Caco-2 (cell line): ENCODE results near the gene MLC1. TPM values are rescaled to one million over a fixed set of nuclear protein-coding genes. Genes with fewer than 3 reads are reported as not detected.

Source experiments
- BruUV-seq: library from RNA; stranded (reverse); fragments of 400-500 nt; replicated peaks from 2 replicates; lab custom pipeline; 2021; lab: Mats Ljungman, UMichigan
- CTCF ChIA-PET: fragments of 300-600 bp; sonication (Branson Sonifier 250); formaldehyde crosslinking; loops from one replicate; lab custom pipeline; 2022; ENCODE audit warnings: antibody characterized with exemption; lab: Charles Lee
- POLR2A ChIA-PET: fragments of 300-600 bp; sonication (Branson Sonifier 250); formaldehyde crosslinking; loops from one replicate; lab custom pipeline; 2022; ENCODE audit warnings: antibody characterized with exemption; lab: Charles Lee
- DNase-seq, 2 experiments: peaks; one replicate each; pipeline versions ENCODE4 v3.0.0 to v3.0.0-alpha.2; 2020 to 2022
- H3K27me3 ChIP-seq: replicated peaks from 2 replicates; pipeline ENCODE4 v1.6.0; 2011; ENCODE audit warnings: low read length; ENCODE audit not compliant: control insufficient read depth, insufficient read depth
- H3K36me3 ChIP-seq: 2 replicates; pipeline ENCODE4 v1.5.1; 2011; ENCODE audit warnings: low read length; ENCODE audit not compliant: control insufficient read depth, insufficient read depth
- H3K4me1 ChIP-seq: fragments of 250-450 bp; sonication (Bioruptor Pico); 2 replicates; pipeline ENCODE4 v1.5.1; 2020; ENCODE audit warnings: mild to moderate bottlenecking
- H3K4me3 ChIP-seq: 2 replicates; pipeline ENCODE4 v1.5.1; 2011; ENCODE audit warnings: low read depth, mild to moderate bottlenecking, control low read depth, low read length
- H3K9me3 ChIP-seq: fragments of 250-450 bp; sonication (Bioruptor Pico); 2 replicates; pipeline ENCODE4 v1.5.1; 2020; ENCODE audit warnings: mild to moderate bottlenecking, moderate library complexity
- H3K27ac Mint-ChIP-seq: one replicate; pipeline ENCODE4 v1.8.0; 2022; ENCODE audit warnings: mixed read lengths; ENCODE audit not compliant: unreplicated experiment
- H3K27me3 Mint-ChIP-seq: one replicate; pipeline ENCODE4 v1.8.0; 2022; ENCODE audit warnings: mixed read lengths; ENCODE audit not compliant: insufficient read depth, unreplicated experiment
- H3K36me3 Mint-ChIP-seq: one replicate; pipeline ENCODE4 v1.8.0; 2022; ENCODE audit warnings: mild to moderate bottlenecking, mixed read lengths; ENCODE audit not compliant: insufficient read depth, unreplicated experiment
- H3K4me1 Mint-ChIP-seq: one replicate; pipeline ENCODE4 v1.8.0; 2022; ENCODE audit warnings: low read depth, mixed read lengths; ENCODE audit not compliant: unreplicated experiment
- H3K4me3 Mint-ChIP-seq: one replicate; pipeline ENCODE4 v1.8.0; 2022; ENCODE audit warnings: mild to moderate bottlenecking, moderate library complexity, mixed read lengths; ENCODE audit not compliant: unreplicated experiment
- H3K9me3 Mint-ChIP-seq: one replicate; pipeline ENCODE4 v1.8.0; 2022; ENCODE audit warnings: mixed read lengths; ENCODE audit not compliant: unreplicated experiment
- CTCF ChIP-seq, 2 experiments: fragments of 200-600 bp in 1 of 2; IDR thresholded peaks; 1 replicate in 1 of 2; 2 replicates in 1 of 2; pipeline versions ENCODE4 v1.5.1 to v1.8.0; 2011 to 2022; ENCODE audit warnings: antibody characterized with exemption in 1 of 2, control low read depth in 1 of 2, inconsistent platforms in 1 of 2, low read depth in 1 of 2, low read length in 1 of 2, mild to moderate bottlenecking in 1 of 2, moderate library complexity in 1 of 2; ENCODE audit not compliant: insufficient read depth in 1 of 2, severe bottlenecking in 1 of 2, unreplicated experiment in 1 of 2
- intact Hi-C: fragments of 100-400 bp; cut with micrococcal nuclease; formaldehyde crosslinking; loops from one replicate; pipeline ENCODE4 v1.10.0; 2022; ENCODE audit not compliant: unreplicated experiment
- total RNA-seq: library from RNA; stranded (reverse); gene quantifications from 2 replicates; pipeline ENCODE4 v1.2.3, GENCODE V29; 2022

MLC1 gene
- total RNA-seq, 1 experiment from 2014 or later, result 0.14 TPM

DNA sequence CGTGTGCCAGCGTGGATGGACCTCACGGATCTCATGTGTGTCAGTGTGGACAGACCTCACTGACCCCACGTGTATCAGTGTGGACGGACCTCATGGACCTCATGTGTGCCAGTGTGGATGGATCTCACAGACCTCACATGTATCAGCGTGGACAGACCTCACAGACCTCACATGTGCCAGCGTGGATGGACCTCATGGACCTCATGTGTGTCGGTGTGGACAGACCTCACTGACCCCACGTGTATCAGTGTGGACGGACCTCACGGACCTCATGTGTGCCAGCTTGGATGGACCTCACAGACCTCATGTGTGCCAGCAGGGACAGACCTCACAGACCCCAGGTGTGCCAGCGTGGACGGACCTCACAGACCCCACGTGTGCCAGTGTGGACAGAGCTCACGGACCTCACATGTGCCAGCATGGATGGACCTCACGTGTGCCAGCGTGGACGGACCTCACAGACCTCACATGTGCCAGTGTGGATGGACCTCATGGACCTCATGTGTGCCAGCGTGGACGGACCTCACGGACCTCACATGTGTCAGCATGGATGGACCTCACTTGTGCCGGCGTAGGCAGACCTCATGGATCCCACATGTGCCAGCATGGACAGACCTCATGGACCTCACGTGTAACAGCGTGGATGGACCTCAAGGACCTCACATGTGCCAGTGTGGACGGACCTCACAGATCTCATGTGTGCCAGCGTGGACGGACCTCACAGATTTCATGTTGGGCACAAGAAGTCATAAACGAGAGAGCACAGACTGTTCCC lies 45.4 kb downstream of the MLC1 start:
- BruUV-seq, result no TSS peak
- Histone ChIP-seq H3K36me3 (no peaks in the 10 kb centered on the region), H3K27me3 (no peaks in the 10 kb centered on the region), H3K4me1 (no peaks in the 10 kb centered on the region), H3K4me3 (no peak overlapping the region), H3K9me3 (0 out of 2 replicates have a peak, but pooled peaks cover 6% of the 10 kb centered on the region)
- Mint-ChIP-seq H3K27me3 (peaks cover 8% of the 10 kb centered on the region), H3K4me3 (no peak overlapping the region), H3K9me3 (peaks cover 10% of the 10 kb centered on the region), H3K4me1 (no peaks in the 10 kb centered on the region), H3K27ac (no peak overlapping the region), H3K36me3 (no peaks in the 10 kb centered on the region)
- no peak for DNase-seq
- ChIA-PET POLR2A (no interaction called here), CTCF (interaction anchor here (0.8 kb wide), 1 partner anchor 9 kb away, joined by 4 read pairs; no protein-coding TSS in a partner anchor)
- TF ChIP-seq CTCF (IDR thresholded peaks at IDR 0.05; ENCODE audit: insufficient read depth in 1 of 2, low read depth in 1 of 2, low read length in 1 of 2, severe bottlenecking in 1 of 2, unreplicated experiment in 1 of 2), result no peak
- intact Hi-C loops, result loop anchor here (10.0 kb wide), 1 partner anchor 55 kb away; no protein-coding TSS in a partner anchor

- Mint-ChIP-seq H3K9me3 (no peaks in the 10 kb centered on the region), H3K4me1 (no peaks in the 10 kb centered on the region), H3K27me3 (no peaks in the 10 kb centered on the region), H3K27ac (no peak overlapping the region), H3K4me3 (no peak overlapping the region), H3K36me3 (no peaks in the 10 kb centered on the region)
- Histone ChIP-seq H3K27me3 (no peaks in the 10 kb centered on the region), H3K4me1 (no peaks in the 10 kb centered on the region), H3K4me3 (no peak overlapping the region), H3K9me3 (0 out of 2 replicates have a peak, but pooled peaks cover 6% of the 10 kb centered on the region), H3K36me3 (no peaks in the 10 kb centered on the region)
- intact Hi-C loops, result loop anchor here (10.0 kb wide), 1 partner anchor 51 kb away; no protein-coding TSS in a partner anchor
- no peak for DNase-seq
- CTCF ChIA-PET, result interaction anchor here (0.6 kb wide), 1 partner anchor 333 kb away, joined by 4 read pairs; no protein-coding TSS in a partner anchor
- TF ChIP-seq CTCF (IDR thresholded peaks at IDR 0.05; ENCODE audit: insufficient read depth in 1 of 2, low read depth in 1 of 2, low read length in 1 of 2, severe bottlenecking in 1 of 2, unreplicated experiment in 1 of 2), result no peak
- POLR2A ChIA-PET, result no interaction called here
- no TSS peak for BruUV-seq
Observed at GRCh38 chr22:50035976-50036724, 49.1 kb downstream of the MLC1 start.

GRCh38 chr22:50035131-50035881 lies 49.9 kb downstream of the MLC1 start:
- H3K27me3 ChIP-seq, result no peaks in the 10 kb centered on the region
- POLR2A ChIA-PET, result no interaction called here
- no peak for DNase-seq
- no peaks in the 10 kb centered on the region for H3K4me1 Mint-ChIP-seq
- no peaks in the 10 kb centered on the region for H3K27me3 Mint-ChIP-seq
- no peak overlapping the region for H3K4me3 ChIP-seq
- no TSS peak for BruUV-seq
- intact Hi-C loops, result loop anchor here (10.0 kb wide), 1 partner anchor 51 kb away; no protein-coding TSS in a partner anchor
- H3K9me3 Mint-ChIP-seq, result no peaks in the 10 kb centered on the region
- 0 out of 2 replicates have a peak, but pooled peaks cover 6% of the 10 kb centered on the region for H3K9me3 ChIP-seq
- no peak for TF ChIP-seq CTCF (IDR thresholded peaks at IDR 0.05; ENCODE audit: insufficient read depth in 1 of 2, low read depth in 1 of 2, low read length in 1 of 2, severe bottlenecking in 1 of 2, unreplicated experiment in 1 of 2)
- no peaks in the 10 kb centered on the region for H3K36me3 ChIP-seq
- H3K36me3 Mint-ChIP-seq, result no peaks in the 10 kb centered on the region
- H3K27ac Mint-ChIP-seq, result no peak overlapping the region
- H3K4me1 ChIP-seq, result no peaks in the 10 kb centered on the region
- CTCF ChIA-PET, result no interaction called here
- no peak overlapping the region for H3K4me3 Mint-ChIP-seq
